ENCODE results near the gene CPNE2. TPM values are rescaled to one million over a fixed set of nuclear protein-coding genes. Genes with fewer than 3 reads are reported as not detected.

The CPNE2 gene
- total RNA-seq, 6 donors from 2014 or later = 39.4 to 58.7 (median 53.1) TPM

DNA sequence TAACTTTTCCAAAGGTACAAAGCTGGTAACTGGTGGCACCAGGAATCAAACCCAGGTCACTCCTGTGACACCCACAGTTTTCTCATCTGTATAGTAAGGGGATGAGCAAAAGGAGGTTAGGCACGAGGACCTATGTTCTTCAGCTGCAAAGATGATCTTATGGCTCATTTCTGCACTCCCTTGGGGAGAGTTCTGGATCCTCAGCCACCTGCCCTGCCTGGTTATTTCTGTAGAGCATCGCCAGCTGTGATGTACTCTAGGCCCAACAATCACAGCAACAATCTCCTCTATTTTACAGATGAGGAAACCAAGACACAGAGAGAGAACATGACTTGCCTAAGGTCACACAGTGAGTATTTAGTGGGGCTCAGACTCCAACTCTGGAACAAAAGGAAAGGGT is 5.4 kb upstream of the CPNE2 start:
- Histone ChIP-seq H3K27ac (no peak overlapping the region), H3K9me3 (no peaks in the 10 kb centered on the region), H3K4me3 (no peak overlapping the region), H3K4me1 (peaks cover 15 to 29% (median 23%) of the 10 kb centered on the region in 4 donors), H3K27me3 (no peaks in the 10 kb centered on the region), H3K36me3 (peaks cover 0 to 17% (median 2%) of the 10 kb centered on the region in 4 donors)
- DNase-seq (no peak), ATAC-seq (ENCODE audit: low FRiP score in 2 of 2) (no peak)
- 79 to 82% methylated on average over 2 of the region's 2 CpGs for WGBS, 2 donors
- TF ChIP-seq EP300 (IDR thresholded peaks at IDR 0.05) (no peak), POLR2A (IDR thresholded peaks at IDR 0.05) (no peak), POLR2AphosphoS5 (IDR thresholded peaks at IDR 0.05) (no peak)
- TF ChIP-seq, protein P1, sequence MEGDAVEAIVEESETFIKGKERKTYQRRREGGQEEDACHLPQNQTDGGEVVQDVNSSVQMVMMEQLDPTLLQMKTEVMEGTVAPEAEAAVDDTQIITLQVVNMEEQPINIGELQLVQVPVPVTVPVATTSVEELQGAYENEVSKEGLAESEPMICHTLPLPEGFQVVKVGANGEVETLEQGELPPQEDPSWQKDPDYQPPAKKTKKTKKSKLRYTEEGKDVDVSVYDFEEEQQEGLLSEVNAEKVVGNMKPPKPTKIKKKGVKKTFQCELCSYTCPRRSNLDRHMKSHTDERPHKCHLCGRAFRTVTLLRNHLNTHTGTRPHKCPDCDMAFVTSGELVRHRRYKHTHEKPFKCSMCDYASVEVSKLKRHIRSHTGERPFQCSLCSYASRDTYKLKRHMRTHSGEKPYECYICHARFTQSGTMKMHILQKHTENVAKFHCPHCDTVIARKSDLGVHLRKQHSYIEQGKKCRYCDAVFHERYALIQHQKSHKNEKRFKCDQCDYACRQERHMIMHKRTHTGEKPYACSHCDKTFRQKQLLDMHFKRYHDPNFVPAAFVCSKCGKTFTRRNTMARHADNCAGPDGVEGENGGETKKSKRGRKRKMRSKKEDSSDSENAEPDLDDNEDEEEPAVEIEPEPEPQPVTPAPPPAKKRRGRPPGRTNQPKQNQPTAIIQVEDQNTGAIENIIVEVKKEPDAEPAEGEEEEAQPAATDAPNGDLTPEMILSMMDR (IDR thresholded peaks at IDR 0.05) = no peak

DNA sequence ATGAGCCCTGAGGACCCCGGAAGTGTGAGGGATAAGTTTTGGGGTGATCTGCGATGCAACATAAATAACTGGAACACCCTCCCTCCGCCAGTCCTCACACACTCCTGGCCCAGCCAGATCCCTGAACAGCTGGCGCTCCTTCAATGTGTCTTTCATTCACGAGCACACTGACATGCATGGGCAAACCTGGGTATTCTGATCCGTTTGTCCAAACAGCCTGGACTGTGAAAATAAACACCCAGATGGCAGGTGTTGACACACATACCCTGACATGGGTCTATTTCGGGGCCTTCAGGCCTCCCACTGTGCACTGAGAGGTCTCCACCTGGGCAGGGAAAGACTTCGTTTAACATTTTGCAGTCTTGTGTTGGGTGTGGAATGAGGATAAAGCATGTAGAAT is 3.0 kb upstream of the CPNE2 start:
- ATAC-seq (ENCODE audit: low FRiP score in 2 of 2) (no peak), DNase-seq (no peak)
- Histone ChIP-seq H3K36me3 (no peaks in the 10 kb centered on the region), H3K9me3 (no peaks in the 10 kb centered on the region), H3K4me3 (no peak overlapping the region), H3K27ac (no peak overlapping the region), H3K27me3 (no peaks in the 10 kb centered on the region), H3K4me1 (peaks cover 26 to 39% (median 32%) of the 10 kb centered on the region in 4 donors)
- WGBS, 2 donors = 77 to 90% methylated on average over 7 to 8 of the region's 8 CpGs
- TF ChIP-seq EP300 (IDR thresholded peaks at IDR 0.05) (no peak), POLR2A (IDR thresholded peaks at IDR 0.05) (no peak), POLR2AphosphoS5 (IDR thresholded peaks at IDR 0.05) (no peak)
- TF ChIP-seq, protein P1 (IDR thresholded peaks at IDR 0.05) = no peak

DNA sequence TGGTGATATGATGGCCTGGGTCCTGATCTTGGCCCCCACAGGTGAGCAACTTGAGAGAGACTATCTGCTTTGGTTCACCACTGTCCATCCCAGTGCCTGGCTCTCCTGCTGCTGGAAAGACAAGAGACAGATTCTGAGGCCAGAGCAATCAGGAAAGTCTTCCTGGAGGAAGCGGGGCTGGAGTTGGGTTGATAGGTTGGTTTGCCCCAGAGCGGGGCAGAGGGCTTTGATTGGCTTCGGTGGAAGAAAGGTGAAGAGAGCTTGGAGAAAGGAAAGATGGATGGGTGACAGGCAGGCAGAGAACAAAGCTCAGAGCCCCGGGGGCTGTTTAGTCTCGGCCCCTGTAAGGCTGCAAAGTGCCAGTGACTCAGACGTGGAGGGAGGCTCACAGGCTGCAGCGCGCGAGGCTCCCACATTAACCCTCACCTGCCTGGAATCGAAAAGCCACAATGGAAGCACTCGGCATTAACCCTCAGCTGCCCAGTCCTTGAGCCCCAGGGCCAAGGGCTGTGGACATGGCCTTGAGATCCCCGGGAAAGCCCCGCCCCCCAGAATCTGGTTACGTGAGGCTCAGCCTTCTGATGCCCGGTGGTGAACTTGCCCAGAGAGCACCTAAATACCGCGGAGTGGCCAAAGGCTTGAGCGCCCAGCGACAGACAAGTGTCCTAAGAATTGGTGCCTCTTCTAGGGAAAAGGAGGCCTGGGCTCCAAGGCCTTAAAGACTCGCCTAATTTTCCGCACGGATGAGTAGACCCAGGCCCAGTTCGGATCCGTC is 996 bp upstream of the CPNE2 start:
- 14 to 18% methylated on average over 18 to 24 of the region's 24 CpGs for WGBS, 2 donors

DNA sequence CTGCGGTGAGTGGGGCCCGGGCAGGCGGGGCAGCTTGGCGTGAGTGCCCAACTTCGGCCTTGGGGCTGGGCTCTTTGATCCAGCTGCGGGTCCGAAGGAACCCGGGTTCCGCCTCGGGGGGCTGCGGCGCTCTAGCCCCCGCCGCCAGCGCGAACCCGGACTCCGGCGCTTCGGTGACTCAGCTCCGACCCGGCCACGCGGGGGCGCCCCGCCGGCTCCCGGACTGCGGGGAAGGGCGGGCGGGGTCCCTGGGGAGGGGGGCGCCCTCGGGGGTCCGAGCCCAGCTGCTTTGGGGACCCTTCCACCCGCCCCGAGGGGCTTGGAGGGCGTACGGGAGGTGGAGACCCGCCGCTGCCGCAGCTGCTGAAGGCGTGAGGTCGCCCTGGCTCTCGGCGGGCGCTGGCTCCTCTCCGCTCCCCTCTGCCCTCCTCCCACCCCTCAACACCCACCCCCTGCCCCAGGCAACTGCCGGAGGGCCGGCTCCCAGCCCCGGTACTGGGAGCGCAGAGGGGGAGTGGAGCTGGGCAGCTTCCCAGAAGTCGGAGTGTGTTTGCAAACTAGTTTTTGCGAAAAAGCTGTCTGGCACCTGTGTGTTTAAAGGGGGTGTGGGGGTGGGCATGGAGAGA is 516 bp downstream of the CPNE2 start:
- Histone ChIP-seq H3K36me3 (no peaks in the 10 kb centered on the region), H3K27ac (peak overlapping the region; percentile 84 to 96 (median 91)), H3K9me3 (no peaks in the 10 kb centered on the region), H3K4me1 (peaks cover 28 to 50% (median 32%) of the 10 kb centered on the region in 4 donors), H3K4me3 (peak overlapping the region; percentile 87 to 95 (median 88)), H3K27me3 (no peaks in the 10 kb centered on the region)
- 0 to 29% methylated on average over 1 to 5 of the region's 53 CpGs for WGBS, 2 donors
- no peak for TF ChIP-seq POLR2AphosphoS5 (IDR thresholded peaks at IDR 0.05)
- TF ChIP-seq EP300 (IDR thresholded peaks at IDR 0.05) = no peak
- TF ChIP-seq POLR2A (IDR thresholded peaks at IDR 0.05) = no peak
- TF ChIP-seq, protein P1 (IDR thresholded peaks at IDR 0.05) = peak in 5 of 6 experiments; percentile 50 to 80 (median 54)
- DNase-seq (peak; percentile 58 to 94), ATAC-seq (ENCODE audit: low FRiP score in 2 of 2) (peak in 1 of 2 donors; percentile 61)

More for the DNA sequence above, 996 bp upstream of the CPNE2 start:
- H3K4me1 ChIP-seq = peaks cover 27 to 42% (median 32%) of the 10 kb centered on the region in 4 donors
- no peak for TF ChIP-seq POLR2A (IDR thresholded peaks at IDR 0.05)
- TF ChIP-seq EP300 (IDR thresholded peaks at IDR 0.05) = no peak
- no peak for TF ChIP-seq POLR2AphosphoS5 (IDR thresholded peaks at IDR 0.05)
- TF ChIP-seq, protein P1 (IDR thresholded peaks at IDR 0.05) = no peak
- peak in 1 of 2 donors; percentile 85 for DNase-seq
- ATAC-seq (ENCODE audit: low FRiP score in 2 of 2) = peak; percentile 27 to 52
- H3K9me3 ChIP-seq = no peaks in the 10 kb centered on the region
- H3K36me3 ChIP-seq = no peaks in the 10 kb centered on the region
- H3K4me3 ChIP-seq = peak overlapping the region; percentile 70 to 95 (median 87)
- H3K27me3 ChIP-seq = no peaks in the 10 kb centered on the region
- H3K27ac ChIP-seq = peak overlapping the region; percentile 84 to 96 (median 91)

All from upper lobe of left lung (tissue), 6 donors.